Stimulated activated CD8-positive, alpha-beta memory T cell treated with anti-CD3 and anti-CD28 coated beads, Interleukin-7, amount 100 ng/mL, for 1 hour (primary cell): ENCODE measurements around the gene FANCM.
"Not testable (repeated sequence)": the region's sequence is repeated elsewhere in the genome, so short reads cannot be mapped to it uniquely, and the experiment has no call there.

Experiments used
- DNase-seq, 2 donors: peaks; one replicate each; pipeline ENCODE4 v3.0.0-alpha.2; 2020; ENCODE audit warnings: low read depth in 2 of 2

The FANCM gene

GRCh38 chr14:45144658-45145057, 8.9 kb downstream of the FANCM start:
- DNase-seq: no peak

GRCh38 chr14:45145214-45145613, 9.5 kb downstream of the FANCM start:
- no peak for DNase-seq

- DNase-seq: no peak
These were observed 13.9 kb downstream of the FANCM start for GRCh38 chr14:45149602-45150001.

- no peak for DNase-seq
These were observed 14.7 kb downstream of the FANCM start for GRCh38 chr14:45150386-45150890.

- DNase-seq: no peak
These were observed 20.3 kb downstream of the FANCM start for GRCh38 chr14:45156067-45156466.

GRCh38 chr14:45169906-45170305, 34.2 kb downstream of the FANCM start:
- DNase-seq: no peak

GRCh38 chr14:45177076-45177475, 41.3 kb downstream of the FANCM start:
- DNase-seq: no peak

GRCh38 chr14:45181329-45181728, 45.6 kb downstream of the FANCM start:
- DNase-seq: no peak

- no peak for DNase-seq
These were observed 46.1 kb downstream of the FANCM start for GRCh38 chr14:45181806-45182205.

- no peak for DNase-seq
These were observed 49.5 kb downstream of the FANCM start for GRCh38 chr14:45185100-45185814.

GRCh38 chr14:45194964-45195363, 59.2 kb downstream of the FANCM start:
- no peak for DNase-seq

GRCh38 chr14:45198551-45198950, 62.8 kb downstream of the FANCM start:
- DNase-seq: no peak

- DNase-seq: no peak
These were observed 63.5 kb downstream of the FANCM start for GRCh38 chr14:45199230-45199629.

GRCh38 chr14:45201905-45202304, 66.2 kb downstream of the FANCM start:
- DNase-seq: no peak

- no peak for DNase-seq
These were observed 68.5 kb downstream of the FANCM start for GRCh38 chr14:45204241-45204640.

GRCh38 chr14:45210159-45210558, 74.4 kb downstream of the FANCM start:
- DNase-seq: no peak

GRCh38 chr14:45211295-45211694, 75.6 kb downstream of the FANCM start:
- DNase-seq: no peak

- DNase-seq: no peak
These were observed 76.5 kb downstream of the FANCM start for GRCh38 chr14:45212231-45212630.

- not testable (repeated sequence) for DNase-seq
These were observed 78.0 kb downstream of the FANCM start for GRCh38 chr14:45213716-45214115.

- not testable (repeated sequence) for DNase-seq
These were observed 78.6 kb downstream of the FANCM start for GRCh38 chr14:45214341-45214740.

GRCh38 chr14:45222485-45223262, 86.9 kb downstream of the FANCM start:
- no peak for DNase-seq

- no peak for DNase-seq
These were observed 91.8 kb downstream of the FANCM start for GRCh38 chr14:45227566-45227965.

- DNase-seq: no peak
These were observed 103.3 kb downstream of the FANCM start for GRCh38 chr14:45238988-45239387.
